GM12865 (cell line): ENCODE data around the gene KASH5.

Source experiments
- DNase-seq: peaks from one replicate; pipeline ENCODE4 v3.0.0; 2010; ENCODE audit warnings: low read depth
- H3K4me3 ChIP-seq: 2 replicates; pipeline ENCODE4 v1.5.1; 2011; ENCODE audit warnings: mild to moderate bottlenecking, low read depth, low read length, control low read depth
- CTCF ChIP-seq: IDR thresholded peaks from 2 replicates; pipeline ENCODE4 v1.5.1; 2011; ENCODE audit warnings: low read length, control low read depth, low read depth, inconsistent platforms; ENCODE audit not compliant: insufficient read depth; ENCODE audit errors: missing control alignments

The KASH5 gene

GRCh38 chr19:49423071-49423984 lies 35.3 kb downstream of the KASH5 start, which contains the start of gene PTH2:
PTH2 (minus strand) TSS chr19:49423441; CDS start chr19:49423339, 102 bp downstream.
- no peak for DNase-seq
- no peak within 1 kb of the TSS for H3K4me3 ChIP-seq
- no peak for TF ChIP-seq CTCF

- no peak overlapping the region for H3K4me3 ChIP-seq
- no peak for DNase-seq
- TF ChIP-seq CTCF: no peak
These were observed 35.9 kb downstream of the KASH5 start for GRCh38 chr19:49423985-49424303.

GRCh38 chr19:49425178-49425577 lies 37.1 kb downstream of the KASH5 start, which contains the start of gene GFY:
GFY (plus strand) TSS chr19:49425388; CDS start chr19:49426431, 1,043 bp downstream.
- no peak for TF ChIP-seq CTCF
- no peak within 1 kb of the TSS for H3K4me3 ChIP-seq
- DNase-seq: no peak

DNA sequence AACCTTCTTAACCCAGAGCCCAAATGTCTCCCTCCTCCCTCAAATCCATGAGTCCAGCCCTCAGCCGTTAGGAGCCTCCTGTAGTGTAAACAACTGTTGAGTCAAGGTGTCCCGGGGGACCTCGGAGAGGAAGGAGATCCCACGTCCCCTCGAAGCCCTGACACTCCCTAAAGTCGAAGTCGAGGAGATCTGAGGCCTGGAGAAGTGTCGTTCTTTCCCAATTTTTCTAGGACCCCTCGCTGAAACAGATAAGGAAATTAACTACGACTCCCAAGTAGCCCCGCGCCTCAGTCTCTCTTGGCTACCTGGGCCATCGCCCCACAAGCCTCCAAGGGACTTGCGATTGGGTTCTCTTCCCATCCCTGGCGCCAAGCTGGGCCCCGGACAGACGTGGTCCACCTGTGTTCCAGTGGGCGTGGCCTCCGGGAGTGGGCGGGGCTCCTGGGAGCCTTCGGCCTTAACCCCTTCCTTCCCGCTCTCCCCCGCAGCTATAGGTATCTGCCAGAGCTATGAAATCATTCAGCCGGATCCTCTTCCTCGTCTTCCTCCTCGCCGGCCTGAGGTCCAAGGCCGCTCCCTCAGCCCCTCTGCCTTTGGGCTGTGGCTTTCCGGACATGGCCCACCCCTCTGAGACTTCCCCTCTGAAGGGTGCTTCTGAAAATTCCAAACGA lies 38.0 kb downstream of the KASH5 start:
- no peak for DNase-seq
- TF ChIP-seq CTCF: no peak
- H3K4me3 ChIP-seq: no peak overlapping the region

- DNase-seq: no peak
- H3K4me3 ChIP-seq: no peak overlapping the region
- TF ChIP-seq CTCF: no peak
These were observed 39.3 kb downstream of the KASH5 start for GRCh38 chr19:49427339-49427738.

DNA sequence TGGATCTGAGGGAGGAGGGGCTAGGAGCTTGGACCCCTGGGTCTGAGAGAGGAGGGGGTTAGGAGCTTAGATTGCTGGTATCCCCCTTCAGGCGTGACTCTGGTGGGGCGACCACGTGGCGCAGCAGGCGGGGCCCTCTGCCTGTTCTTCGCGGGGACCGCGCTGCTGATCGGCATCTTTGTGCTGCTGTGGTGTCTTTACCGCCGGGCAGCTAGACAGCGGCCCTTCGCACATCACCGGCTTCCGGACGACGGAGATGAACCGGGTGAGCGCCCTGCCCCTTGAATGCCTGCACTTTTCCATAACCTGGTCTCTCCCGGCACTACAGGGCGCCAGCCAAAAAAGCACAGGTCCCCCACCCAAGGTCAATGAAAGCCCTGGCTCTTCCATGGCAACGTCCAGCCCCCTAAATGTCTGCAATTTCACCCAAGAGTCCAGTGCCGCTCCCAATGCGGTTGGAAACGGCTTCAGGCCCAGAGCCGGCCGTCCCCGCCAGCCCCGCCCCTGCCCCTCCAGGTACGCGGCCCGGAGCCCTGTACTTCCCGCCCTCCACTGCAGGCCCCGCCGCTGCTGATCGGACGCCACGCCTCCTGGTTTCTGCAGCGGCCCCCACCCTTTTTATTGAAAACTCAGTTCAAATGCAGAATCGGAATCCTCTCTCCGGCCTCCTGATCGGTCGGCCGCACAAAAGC lies 40.0 kb downstream of the KASH5 start:
- TF ChIP-seq CTCF: no peak

More for the DNA sequence above, 40.0 kb downstream of the KASH5 start:
- DNase-seq: no peak
- H3K4me3 ChIP-seq: no peak overlapping the region
